HG02840 (cell line): ENCODE results near the gene SCIMP.
"Not testable (repeated sequence)": the region's sequence is repeated elsewhere in the genome, so short reads cannot be mapped to it uniquely, and the experiment has no call there.

Source experiments
- ATAC-seq: cut with Tn5 transposase; IDR thresholded peaks from one replicate; pipeline ENCODE4 v1.9.1; 2021; ENCODE audit warnings: mild to moderate bottlenecking, moderate library complexity, moderate number of reproducible peaks; ENCODE audit not compliant: unreplicated experiment, low FRiP score

Gene SCIMP

GRCh38 chr17:5239769-5240168 is 5.1 kb upstream of the SCIMP start:
- not testable (repeated sequence) for ATAC-seq

- ATAC-seq, result no peak
These were observed 3.7 kb upstream of the SCIMP start for GRCh38 chr17:5238333-5238732.

GRCh38 chr17:5237541-5238016 is 2.9 kb upstream of the SCIMP start:
- ATAC-seq, result no peak

- no peak for ATAC-seq
These were observed 2.4 kb upstream of the SCIMP start for GRCh38 chr17:5236938-5237540.

- ATAC-seq, result not testable (repeated sequence)
These were observed 1.2 kb downstream of the SCIMP start for GRCh38 chr17:5233492-5233891.

GRCh38 chr17:5226940-5227878 is 7.5 kb downstream of the SCIMP start:
- no peak for ATAC-seq

GRCh38 chr17:5225668-5226457 is 8.8 kb downstream of the SCIMP start:
- no peak for ATAC-seq

- ATAC-seq, result not testable (repeated sequence)
These were observed 12.7 kb downstream of the SCIMP start for GRCh38 chr17:5221912-5222311.

- no peak for ATAC-seq
These were observed 14.6 kb downstream of the SCIMP start for GRCh38 chr17:5220074-5220473.

GRCh38 chr17:5219536-5219935 is 15.1 kb downstream of the SCIMP start:
- ATAC-seq, result no peak

GRCh38 chr17:5217562-5217961 is 17.1 kb downstream of the SCIMP start:
- not testable (repeated sequence) for ATAC-seq

GRCh38 chr17:5211458-5211857 is 23.2 kb downstream of the SCIMP start:
- ATAC-seq, result no peak

- no peak for ATAC-seq
These were observed 23.9 kb downstream of the SCIMP start for GRCh38 chr17:5210614-5211252.

GRCh38 chr17:5210091-5210490 is 24.6 kb downstream of the SCIMP start:
- ATAC-seq, result no peak

GRCh38 chr17:5209396-5209795 is 25.3 kb downstream of the SCIMP start:
- ATAC-seq, result no peak

GRCh38 chr17:5203908-5204294 is 30.8 kb downstream of the SCIMP start:
- ATAC-seq, result no peak

- no peak for ATAC-seq
These were observed 31.3 kb downstream of the SCIMP start for GRCh38 chr17:5203178-5203907.

- ATAC-seq, result no peak
These were observed 33.6 kb downstream of the SCIMP start for GRCh38 chr17:5201011-5201410.

GRCh38 chr17:5200360-5200759 is 34.3 kb downstream of the SCIMP start:
- no peak for ATAC-seq

- ATAC-seq, result no peak
These were observed 36.2 kb downstream of the SCIMP start for GRCh38 chr17:5198472-5198871.
